Lower leg skin (tissue), 4 donors: ENCODE data around the gene INTS11. TPM values are rescaled to one million over a fixed set of nuclear protein-coding genes. Genes with fewer than 3 reads are reported as not detected.

Experiments
- DNase-seq, 2 donors: peaks; one replicate each; pipeline ENCODE4 v3.0.0-alpha.2; 2019; ENCODE audit warnings: low spot score in 2 of 2
- H3K4me3 ChIP-seq: fragments of 200-600 bp; sonication (generic); 2 replicates; pipeline ENCODE4 v1.5.1; 2017; ENCODE audit warnings: mild to moderate bottlenecking, low read depth; ENCODE audit not compliant: poor library complexity, severe bottlenecking
- CTCF ChIP-seq, 3 donors: fragments of 450-650 bp; IDR thresholded peaks; one replicate each; pipeline ENCODE4 v1.5.1; 2016; ENCODE audit warnings: antibody characterized with exemption in 3 of 3, mild to moderate bottlenecking in 3 of 3, moderate library complexity in 2 of 3
- POLR2A ChIP-seq, 2 donors: fragments of 450-650 bp; IDR thresholded peaks; one replicate each; pipeline ENCODE4 v1.6.1; 2016 to 2017; ENCODE audit warnings: antibody characterized with exemption in 2 of 2, mild to moderate bottlenecking in 1 of 2, moderate library complexity in 1 of 2
- WGBS, 2 donors: methylation state at CpG; one replicate each; pipeline ENCODE4 v1.1.5; 2018; 5-methylcytosine and 5-hydroxymethylcytosine counted together
- intact Hi-C: fragments of 100-400 bp; cut with DNase I; formaldehyde crosslinking; loops from one replicate; pipeline ENCODE4 v1.15.0; 2023; ENCODE audit warnings: low total_unique reads
- total RNA-seq, 4 donors: library from RNA; depleted of rRNA; stranded (reverse); fragments of >200 nt; gene quantifications; one replicate each; pipeline ENCODE4 v1.1.0, GENCODE V29; 2016

Gene INTS11
- total RNA-seq, 4 donors from 2014 or later, result 101 to 185 (median 105) TPM

GRCh38 chr1:1337793-1338147 lies 13.3 kb upstream of the INTS11 start:
- no peak for DNase-seq
- TF ChIP-seq POLR2A (IDR thresholded peaks at IDR 0.05) (no peak), CTCF (IDR thresholded peaks at IDR 0.05) (no peak)
- intact Hi-C loops, result no loop called here
- 81 to 86% methylated on average over 17 to 18 of the region's 18 CpGs for WGBS, 2 donors
- H3K4me3 ChIP-seq, result no peak overlapping the region

GRCh38 chr1:1336931-1337792 lies 12.7 kb upstream of the INTS11 start:
- intact Hi-C loops, result no loop called here
- H3K4me3 ChIP-seq, result no peak overlapping the region
- TF ChIP-seq POLR2A (IDR thresholded peaks at IDR 0.05), result no peak
- TF ChIP-seq CTCF (IDR thresholded peaks at IDR 0.05), result no peak
- no peak for DNase-seq
- WGBS, 2 donors, result 93 to 97% methylated on average over 31 to 32 of the region's 32 CpGs

DNA sequence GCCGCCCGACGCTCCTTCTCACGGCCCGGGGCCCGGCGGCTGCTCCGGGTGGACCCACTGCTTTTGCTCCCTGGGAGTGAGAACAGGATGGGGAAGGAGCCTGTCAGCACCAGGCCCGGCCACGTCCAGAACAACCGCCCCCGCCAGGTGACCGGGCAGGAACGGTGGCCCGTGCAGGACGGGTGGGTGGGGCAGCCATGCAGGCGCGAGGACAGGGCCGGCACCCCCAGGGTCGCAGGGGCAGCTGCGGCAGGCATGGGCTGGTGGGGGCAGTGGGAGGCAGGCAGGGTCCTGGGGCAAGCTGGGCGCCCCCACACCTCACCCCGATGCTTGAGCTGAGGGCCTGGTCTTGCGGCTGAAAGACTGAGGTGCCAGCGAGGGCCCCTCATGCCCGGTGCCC lies 12.0 kb upstream of the INTS11 start:
- TF ChIP-seq CTCF (IDR thresholded peaks at IDR 0.05), result no peak
- DNase-seq, result no peak
- intact Hi-C loops, result no loop called here
- 88 to 97% methylated on average over 11 to 20 of the region's 26 CpGs for WGBS, 2 donors
- no peak overlapping the region for H3K4me3 ChIP-seq

DNA sequence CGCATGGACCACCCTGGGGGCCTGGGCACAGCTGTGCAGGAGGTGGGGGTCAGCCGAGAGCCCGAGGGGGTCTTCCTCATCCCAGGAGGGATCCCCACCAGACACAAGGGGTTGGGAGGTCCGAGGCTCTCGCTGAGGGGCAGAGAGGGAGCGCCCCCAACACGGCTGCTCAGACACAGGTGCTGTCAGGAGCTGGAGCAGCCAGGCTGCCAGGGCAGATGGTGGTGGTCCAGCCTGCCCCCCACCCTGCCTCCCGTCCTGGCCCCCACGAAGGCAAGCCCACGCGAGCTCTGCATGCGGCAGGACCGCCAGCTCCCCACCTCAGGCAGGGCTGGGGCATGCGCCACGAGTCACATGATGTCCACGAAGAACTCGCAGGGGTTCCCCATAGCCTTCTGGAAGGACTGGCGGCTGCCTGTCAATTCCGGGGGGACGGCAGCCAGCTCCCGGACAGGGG lies 11.4 kb upstream of the INTS11 start:
- H3K4me3 ChIP-seq, result no peak overlapping the region
- no peak for TF ChIP-seq POLR2A (IDR thresholded peaks at IDR 0.05)
- TF ChIP-seq CTCF (IDR thresholded peaks at IDR 0.05), result no peak
- intact Hi-C loops, result no loop called here
- DNase-seq, result no peak
- 81 to 88% methylated on average over 6 to 9 of the region's 21 CpGs for WGBS, 2 donors

- H3K4me3 ChIP-seq, result no peak overlapping the region
- intact Hi-C loops, result no loop called here
- 85% methylated on average over 16 of the region's 16 CpGs for WGBS, 2 donors
- no peak for DNase-seq
- no peak for TF ChIP-seq POLR2A (IDR thresholded peaks at IDR 0.05)
- no peak for TF ChIP-seq CTCF (IDR thresholded peaks at IDR 0.05)
Observed at GRCh38 chr1:1335283-1335682, 10.8 kb upstream of the INTS11 start.

- intact Hi-C loops, result no loop called here
- TF ChIP-seq CTCF (IDR thresholded peaks at IDR 0.05) (no peak), POLR2A (IDR thresholded peaks at IDR 0.05) (no peak)
- 66 to 92% methylated on average over 5 to 9 of the region's 11 CpGs for WGBS, 2 donors
- DNase-seq, result no peak
- H3K4me3 ChIP-seq, result no peak overlapping the region
Observed at GRCh38 chr1:1334835-1335234, 10.4 kb upstream of the INTS11 start.
